Breast epithelium (tissue), 4 donors: ENCODE data around the gene DNAJB8. TPM values are rescaled to one million over a fixed set of nuclear protein-coding genes. Genes with fewer than 3 reads are reported as not detected.

ENCODE experiments used
- DNase-seq, 2 donors: peaks; one replicate each; pipeline ENCODE4 v3.0.0-alpha.2; 2019; ENCODE audit warnings: low spot score in 2 of 2
- H3K27ac ChIP-seq, 2 donors: fragments of 200-600 bp; sonication (generic) in 1 of 2; one replicate each; pipeline ENCODE4 v1.5.1; 2016 to 2019; ENCODE audit warnings: mild to moderate bottlenecking in 1 of 2
- H3K27me3 ChIP-seq, 2 donors: fragments of 200-600 bp; sonication (generic) in 1 of 2; one replicate each; pipeline versions ENCODE4 v1.5.1 to v1.6.0; 2017 to 2019; ENCODE audit warnings: control low read depth in 1 of 2, mild to moderate bottlenecking in 1 of 2
- H3K36me3 ChIP-seq: fragments of 200-600 bp; one replicate; pipeline ENCODE4 v1.5.1; 2019
- H3K4me1 ChIP-seq, 2 donors: fragments of 200-600 bp; sonication (generic); one replicate each; pipeline ENCODE4 v1.5.1; 2016 to 2019; ENCODE audit warnings: control low read depth in 1 of 2
- H3K4me3 ChIP-seq, 3 donors: fragments of 200-600 bp; sonication (generic); 1 replicate in 2 of 3; 2 replicates in 1 of 3; pipeline ENCODE4 v1.5.1; 2016 to 2019; ENCODE audit warnings: mild to moderate bottlenecking in 3 of 3, moderate library complexity in 2 of 3
- H3K9me3 ChIP-seq, 2 donors: fragments of 200-600 bp; sonication (generic) in 1 of 2; one replicate each; pipeline ENCODE4 v1.5.1; 2016 to 2019; ENCODE audit warnings: control low read depth in 1 of 2
- CTCF ChIP-seq, 3 donors: fragments of 450-650 bp; IDR thresholded peaks; one replicate each; pipeline ENCODE4 v1.5.1; 2016 to 2017; ENCODE audit warnings: antibody characterized with exemption in 3 of 3, mild to moderate bottlenecking in 3 of 3, moderate library complexity in 3 of 3
- POLR2A ChIP-seq: fragments of 450-650 bp; IDR thresholded peaks from one replicate; pipeline ENCODE4 v1.6.1; 2016; ENCODE audit warnings: antibody characterized with exemption, mild to moderate bottlenecking, moderate library complexity
- POLR2AphosphoS5 ChIP-seq, 3 donors: sonication (generic); formaldehyde crosslinking; IDR thresholded peaks; one replicate each; pipeline ENCODE4 v1.6.1; 2017; ENCODE audit warnings: antibody characterized with exemption in 3 of 3
- intact Hi-C: fragments of 100-400 bp; cut with DNase I; formaldehyde crosslinking; loops from one replicate; pipeline ENCODE4 v1.15.1; 2023; ENCODE audit warnings: low total_unique reads
- total RNA-seq, 3 donors: library from RNA; depleted of rRNA; stranded (reverse); fragments of >200 nt; gene quantifications; one replicate each; pipeline ENCODE4 v1.1.0, GENCODE V29; 2016

DNAJB8 gene
- total RNA-seq, 3 donors from 2014 or later, result not detected

DNA sequence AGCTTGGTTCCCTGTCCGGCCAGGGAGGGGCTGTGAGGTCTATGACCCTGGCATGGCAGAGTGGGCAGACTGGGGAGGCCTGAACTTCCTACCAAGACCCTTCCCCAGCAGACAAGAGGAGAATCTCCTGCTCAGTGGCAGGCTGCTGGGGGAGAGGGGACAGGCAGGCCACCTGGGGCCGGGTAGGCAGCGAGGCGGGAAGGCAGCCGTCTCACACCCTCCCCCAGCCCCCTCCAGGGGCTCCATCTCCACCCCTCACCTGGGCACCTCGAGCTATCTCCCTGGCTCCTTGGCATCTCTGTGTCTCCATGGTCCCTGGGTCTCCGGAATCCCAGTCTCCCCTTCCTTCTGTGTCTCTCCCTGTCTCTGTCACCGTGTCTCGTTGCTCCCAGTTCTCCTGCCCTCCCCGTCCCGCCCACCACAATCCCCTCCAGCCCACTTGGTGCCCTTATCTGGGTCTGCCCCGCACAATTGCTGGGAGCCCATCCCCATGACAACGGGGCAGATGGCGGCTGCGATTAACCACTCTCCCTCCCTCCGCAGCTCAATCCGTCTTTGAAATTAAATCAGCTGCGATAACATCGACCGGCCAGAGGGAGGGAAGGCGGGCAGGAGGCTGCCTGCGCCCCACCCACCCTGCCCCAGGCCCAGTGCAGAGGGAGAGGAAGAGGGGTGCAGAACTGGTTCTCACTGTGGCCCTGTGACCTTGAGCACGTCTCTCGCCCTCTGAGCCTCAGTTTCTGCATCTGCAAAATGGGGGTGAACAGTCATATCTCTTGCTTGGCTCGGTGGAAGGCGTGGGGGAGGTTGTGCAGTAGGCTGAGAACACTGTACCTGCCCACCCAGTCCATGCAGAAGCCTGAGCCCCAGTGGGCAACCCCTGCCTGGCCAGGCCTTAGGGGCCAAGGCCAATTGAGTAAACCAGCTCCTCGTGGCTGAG is 9.6 kb downstream of the DNAJB8 start:
- H3K4me1 ChIP-seq, result no peaks in the 10 kb centered on the region
- intact Hi-C loops, result no loop called here
- no peak overlapping the region for H3K27ac ChIP-seq
- TF ChIP-seq POLR2A (no peak), POLR2AphosphoS5 (IDR thresholded peaks at IDR 0.05) (no peak), CTCF (IDR thresholded peaks at IDR 0.05) (no peak)
- no peak overlapping the region for H3K4me3 ChIP-seq
- no peaks in the 10 kb centered on the region for H3K36me3 ChIP-seq
- H3K9me3 ChIP-seq, result no peaks in the 10 kb centered on the region
- no peaks in the 10 kb centered on the region for H3K27me3 ChIP-seq
- no peak for DNase-seq

DNA sequence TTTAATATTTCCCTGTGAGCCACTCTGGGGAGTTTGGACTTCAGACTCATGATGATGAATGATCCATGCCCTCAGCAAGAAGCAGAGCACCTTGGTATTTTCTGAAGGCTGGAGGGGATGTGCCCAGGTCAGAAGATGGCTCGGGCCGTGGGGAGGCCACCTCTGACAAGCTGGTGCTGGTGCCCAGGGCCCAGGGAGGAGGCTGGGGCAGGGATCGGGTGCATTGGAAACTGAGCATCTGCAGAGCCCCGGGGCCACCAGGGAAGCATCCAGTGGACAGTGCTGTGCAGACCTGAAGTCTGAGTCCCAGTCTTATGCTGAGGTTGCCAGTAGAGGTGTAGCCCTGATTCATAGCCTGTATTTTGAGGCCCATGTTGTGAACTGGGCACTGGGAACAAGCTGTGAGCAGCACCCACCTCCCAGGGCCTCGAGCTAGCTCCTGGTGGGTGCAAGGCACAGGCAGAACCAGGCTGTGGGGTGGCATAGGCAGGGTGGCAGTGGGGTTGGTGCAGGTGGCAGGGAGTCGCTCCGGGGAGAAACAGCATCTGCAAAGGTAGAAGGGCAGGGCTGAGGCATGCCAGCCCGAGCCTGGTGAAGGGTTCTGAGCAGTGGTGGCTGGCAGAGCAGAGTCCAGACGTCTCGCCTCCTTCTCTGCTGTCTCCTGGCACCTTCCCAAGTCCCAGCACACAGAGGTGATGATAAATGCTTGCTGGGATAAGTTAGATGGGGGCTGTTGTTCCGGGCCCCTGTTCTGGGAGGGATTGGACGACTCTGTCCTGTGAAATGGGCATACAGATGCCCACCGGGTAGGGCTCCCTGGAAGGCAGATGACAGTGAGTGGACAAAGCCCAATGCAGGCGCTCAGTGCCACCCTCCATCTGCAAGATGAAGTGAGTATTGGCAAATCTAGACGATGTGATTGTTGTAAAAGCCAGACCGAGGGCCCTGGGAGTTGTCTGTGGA is 10.6 kb downstream of the DNAJB8 start:
- intact Hi-C loops, result no loop called here
- H3K4me1 ChIP-seq, result no peaks in the 10 kb centered on the region
- no peaks in the 10 kb centered on the region for H3K27me3 ChIP-seq
- no peak for TF ChIP-seq POLR2A
- H3K4me3 ChIP-seq, result no peak overlapping the region
- H3K27ac ChIP-seq, result no peak overlapping the region
- no peaks in the 10 kb centered on the region for H3K9me3 ChIP-seq
- no peaks in the 10 kb centered on the region for H3K36me3 ChIP-seq
- DNase-seq, result no peak

DNA sequence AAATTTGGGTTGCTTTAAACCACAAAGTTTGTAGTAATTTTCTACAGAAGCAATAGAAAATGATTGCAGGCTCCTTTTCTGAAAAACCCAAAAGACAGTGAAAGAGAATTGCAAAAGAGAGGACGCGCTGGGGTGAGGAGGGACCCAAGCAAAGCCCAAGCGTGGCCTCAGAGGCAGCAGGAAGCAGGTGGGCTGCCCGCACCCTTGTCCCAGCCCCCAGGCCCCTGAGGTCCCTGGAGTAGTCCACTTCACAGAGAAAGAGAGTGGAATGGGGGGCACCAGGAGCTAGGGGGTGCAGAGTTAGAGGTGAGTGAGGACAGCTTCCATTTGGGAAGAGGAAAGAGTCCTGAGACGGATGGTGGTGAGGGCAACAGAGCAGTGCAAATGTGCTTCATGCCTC is 11.6 kb downstream of the DNAJB8 start:
- Histone ChIP-seq H3K4me1 (no peaks in the 10 kb centered on the region), H3K27me3 (no peaks in the 10 kb centered on the region), H3K9me3 (no peaks in the 10 kb centered on the region), H3K36me3 (no peaks in the 10 kb centered on the region), H3K4me3 (no peak overlapping the region), H3K27ac (no peak overlapping the region)
- no peak for DNase-seq
- no peak for TF ChIP-seq POLR2AphosphoS5 (IDR thresholded peaks at IDR 0.05)
- no peak for TF ChIP-seq CTCF (IDR thresholded peaks at IDR 0.05)
- no peak for TF ChIP-seq POLR2A
- intact Hi-C loops, result no loop called here

DNA sequence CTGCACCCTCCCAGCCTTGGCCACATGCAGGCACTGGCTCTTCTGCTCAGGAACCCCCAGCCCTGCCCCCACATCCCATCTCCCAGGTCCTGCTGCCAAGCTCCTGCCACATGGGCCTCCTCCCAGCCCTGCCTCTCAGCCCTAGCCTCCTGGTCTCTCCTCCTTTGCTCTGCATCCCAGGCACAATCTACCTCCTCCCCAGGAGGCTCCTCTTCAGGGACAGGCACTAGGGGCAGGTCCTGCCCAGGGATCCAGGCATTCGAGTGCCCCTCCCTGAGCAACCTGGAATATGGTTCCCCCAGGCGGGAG is 12.4 kb downstream of the DNAJB8 start:
- H3K4me3 ChIP-seq, result no peak overlapping the region
- H3K4me1 ChIP-seq, result no peaks in the 10 kb centered on the region
- H3K9me3 ChIP-seq, result no peaks in the 10 kb centered on the region
- DNase-seq, result no peak
- no peaks in the 10 kb centered on the region for H3K27me3 ChIP-seq
- TF ChIP-seq POLR2A (no peak), CTCF (IDR thresholded peaks at IDR 0.05) (no peak), POLR2AphosphoS5 (IDR thresholded peaks at IDR 0.05) (no peak)
- intact Hi-C loops, result no loop called here
- no peaks in the 10 kb centered on the region for H3K36me3 ChIP-seq
- H3K27ac ChIP-seq, result no peak overlapping the region

GRCh38 chr3:128453501-128454309 is 13.0 kb downstream of the DNAJB8 start:
- no peaks in the 10 kb centered on the region for H3K27me3 ChIP-seq
- no peak overlapping the region for H3K4me3 ChIP-seq
- no peaks in the 10 kb centered on the region for H3K9me3 ChIP-seq
- H3K4me1 ChIP-seq, result no peaks in the 10 kb centered on the region
- intact Hi-C loops, result no loop called here
- no peak for TF ChIP-seq POLR2AphosphoS5 (IDR thresholded peaks at IDR 0.05)
- TF ChIP-seq POLR2A, result no peak
- TF ChIP-seq CTCF (IDR thresholded peaks at IDR 0.05), result no peak
- no peak overlapping the region for H3K27ac ChIP-seq
- H3K36me3 ChIP-seq, result no peaks in the 10 kb centered on the region
- no peak for DNase-seq
